Pancreas (tissue), 10 donors: Measurements from ENCODE around the gene TRAK1. TPM values are rescaled to one million over a fixed set of nuclear protein-coding genes. Genes with fewer than 3 reads are reported as not detected.

Source experiments
- ATAC-seq, 4 donors: fragments of 200-7000 bp; cut with Tn5 transposase; one replicate each; pipeline versions ENCODE4 v1.8.0 to v1.9.1; 2020; ENCODE audit warnings: mild to moderate bottlenecking in 4 of 4, moderate library complexity in 4 of 4
- DNase-seq, 6 donors: peaks; one replicate each; pipeline ENCODE4 v3.0.0-alpha.2; 2020
- FAIRE-seq: peaks from 2 replicates; lab custom pipeline; 2012; peaks lifted over from hg19 to GRCh38; lab: Jason Lieb, UNC
- H3K27ac ChIP-seq, 4 donors: fragments of 200-600 bp; sonication (generic); 1 replicate in 3 of 4; 2 replicates in 1 of 4; pipeline versions ENCODE4 v1.5.0 to v1.8.0; 2020
- H3K27me3 ChIP-seq, 4 donors: fragments of 200-600 bp; one replicate each; pipeline ENCODE4 v1.8.0; 2021
- H3K36me3 ChIP-seq, 3 donors: fragments of 200-600 bp; sonication (generic) in 1 of 3; one replicate each; pipeline versions ENCODE4 v1.5.0 to v1.8.0; 2020 to 2021
- H3K4me1 ChIP-seq, 3 donors: fragments of 200-600 bp; one replicate each; pipeline ENCODE4 v1.8.0; 2021
- H3K4me3 ChIP-seq, 4 donors: fragments of 200-600 bp; sonication (generic) in 2 of 4; one replicate each; pipeline versions ENCODE4 v1.5.0 to v1.8.0; 2020 to 2021
- H3K9me3 ChIP-seq, 4 donors: fragments of 200-600 bp; one replicate each; pipeline ENCODE4 v1.8.0; 2021
- WGBS, 2 donors: extraction: QIAGEN DNeasy Blood & Tissue Kit; methylation state at CpG; one replicate each; pipeline ENCODE4 v1.1.7; 2013; 5-methylcytosine and 5-hydroxymethylcytosine counted together
- intact Hi-C, 3 donors: fragments of 100-400 bp; cut with DNase I; formaldehyde crosslinking; loops; one replicate each; pipeline versions ENCODE4 v1.11.1 to v1.14.2; 2022
- polyA plus RNA-seq, 2 donors: library from polyadenylated mRNA; stranded (reverse); fragments of 200-250 nt; gene quantifications; one replicate each; pipeline ENCODE4 v1.2.3, GENCODE V29; 2013
- total RNA-seq, 6 donors: library from RNA; stranded (reverse); fragmentation: NEBNext Ultra II Directional in 4 of 6; extraction: Animal tissue kit (Norgen Biotek cat#: 25700) in 4 of 6; gene quantifications; one replicate each; pipeline versions ENCODE4 v1.2.1 to v1.2.4, GENCODE V29; 2021 to 2023
- TF ChIP-seq, protein P1 (sequence below), 4 donors: fragments of 200-600 bp; sonication (generic) in 3 of 4; IDR thresholded peaks; one replicate each; pipeline versions ENCODE4 v1.5.0 to v1.8.0; 2021; ENCODE audit warnings: antibody characterized with exemption in 4 of 4
- donor health status: healthy with polysubstance abuse.
- donor health status: DM: no; HTN: no; CAD: no; lungs with moderate emphysema.
- donor health status: DM: no; HTN: no; CAD: no.
- donor health status: control.
- donor health status: control.
- donor health status: Bipolar disorder and iron deficiency.
- donor health status: DM: yes; HTN: yes; CAD: no.
- donor health status: DM: no; HTN: no; CAD: no.
- donor health status: DM: no; HTN: no; CAD: no.
- donor health status: DM: yes; HTN: yes; CAD: no.

TRAK1 gene
- total and polyA plus RNA-seq, 8 donors: 9.3 to 24.3 (median 11.7) TPM

- no peak overlapping the region for H3K4me3 ChIP-seq
- intact Hi-C loops: no loop called here
- H3K27ac ChIP-seq: no peak overlapping the region
- peaks cover 0 to 8% (median 5%) of the 10 kb centered on the region in 3 donors for H3K4me1 ChIP-seq
- WGBS, 2 donors: 69 to 75% methylated on average over 9 of the region's 9 CpGs
- no peaks in the 10 kb centered on the region for H3K27me3 ChIP-seq
- TF ChIP-seq, protein P1, sequence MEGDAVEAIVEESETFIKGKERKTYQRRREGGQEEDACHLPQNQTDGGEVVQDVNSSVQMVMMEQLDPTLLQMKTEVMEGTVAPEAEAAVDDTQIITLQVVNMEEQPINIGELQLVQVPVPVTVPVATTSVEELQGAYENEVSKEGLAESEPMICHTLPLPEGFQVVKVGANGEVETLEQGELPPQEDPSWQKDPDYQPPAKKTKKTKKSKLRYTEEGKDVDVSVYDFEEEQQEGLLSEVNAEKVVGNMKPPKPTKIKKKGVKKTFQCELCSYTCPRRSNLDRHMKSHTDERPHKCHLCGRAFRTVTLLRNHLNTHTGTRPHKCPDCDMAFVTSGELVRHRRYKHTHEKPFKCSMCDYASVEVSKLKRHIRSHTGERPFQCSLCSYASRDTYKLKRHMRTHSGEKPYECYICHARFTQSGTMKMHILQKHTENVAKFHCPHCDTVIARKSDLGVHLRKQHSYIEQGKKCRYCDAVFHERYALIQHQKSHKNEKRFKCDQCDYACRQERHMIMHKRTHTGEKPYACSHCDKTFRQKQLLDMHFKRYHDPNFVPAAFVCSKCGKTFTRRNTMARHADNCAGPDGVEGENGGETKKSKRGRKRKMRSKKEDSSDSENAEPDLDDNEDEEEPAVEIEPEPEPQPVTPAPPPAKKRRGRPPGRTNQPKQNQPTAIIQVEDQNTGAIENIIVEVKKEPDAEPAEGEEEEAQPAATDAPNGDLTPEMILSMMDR (IDR thresholded peaks at IDR 0.05): no peak
- DNase-seq: no peak
- FAIRE-seq: no peak
- no peak for ATAC-seq
- no peaks in the 10 kb centered on the region for H3K9me3 ChIP-seq
- no peaks in the 10 kb centered on the region for H3K36me3 ChIP-seq
Observed at GRCh38 chr3:42175386-42176240, 84.5 kb downstream of the TRAK1 start.

GRCh38 chr3:42176242-42177034, 85.3 kb downstream of the TRAK1 start:
- ATAC-seq (no peak), FAIRE-seq (no peak), DNase-seq (no peak)
- Histone ChIP-seq H3K4me3 (no peak overlapping the region), H3K9me3 (no peaks in the 10 kb centered on the region), H3K36me3 (no peaks in the 10 kb centered on the region), H3K4me1 (peaks cover under 1 to 9% (median 5%) of the 10 kb centered on the region in 3 donors), H3K27ac (no peak overlapping the region), H3K27me3 (no peaks in the 10 kb centered on the region)
- TF ChIP-seq, protein P1 (IDR thresholded peaks at IDR 0.05): no peak
- intact Hi-C loops: no loop called here
- 70 to 73% methylated on average over 7 of the region's 7 CpGs for WGBS, 2 donors

- no peak for FAIRE-seq
- Histone ChIP-seq H3K9me3 (no peaks in the 10 kb centered on the region), H3K4me1 (peaks cover 4 to 12% (median 5%) of the 10 kb centered on the region in 3 donors), H3K27ac (no peak overlapping the region), H3K4me3 (no peak overlapping the region), H3K36me3 (no peaks in the 10 kb centered on the region), H3K27me3 (no peaks in the 10 kb centered on the region)
- DNase-seq: no peak
- WGBS, 2 donors: 77 to 84% methylated on average over 6 of the region's 6 CpGs
- intact Hi-C loops: no loop called here
- TF ChIP-seq, protein P1 (IDR thresholded peaks at IDR 0.05): no peak
- no peak for ATAC-seq
Observed at GRCh38 chr3:42177068-42177800, 86.1 kb downstream of the TRAK1 start.

- FAIRE-seq (no peak), DNase-seq (no peak), ATAC-seq (no peak)
- Histone ChIP-seq H3K36me3 (no peaks in the 10 kb centered on the region), H3K4me1 (peaks cover 4 to 12% (median 5%) of the 10 kb centered on the region in 3 donors), H3K4me3 (no peak overlapping the region), H3K27me3 (no peaks in the 10 kb centered on the region), H3K9me3 (no peaks in the 10 kb centered on the region), H3K27ac (no peak overlapping the region)
- intact Hi-C loops: no loop called here
- WGBS, 2 donors: 92 to 94% methylated on average over 9 of the region's 9 CpGs
- TF ChIP-seq, protein P1 (IDR thresholded peaks at IDR 0.05): no peak
Observed at GRCh38 chr3:42177801-42178150, 86.6 kb downstream of the TRAK1 start.
